HG03175 (cell line): ENCODE results near the gene GPR137.

Source experiments
- ATAC-seq: cut with Tn5 transposase; IDR thresholded peaks from one replicate; pipeline ENCODE4 v1.9.1; 2021; ENCODE audit warnings: mild to moderate bottlenecking, moderate library complexity; ENCODE audit not compliant: unreplicated experiment

GPR137 gene

DNA sequence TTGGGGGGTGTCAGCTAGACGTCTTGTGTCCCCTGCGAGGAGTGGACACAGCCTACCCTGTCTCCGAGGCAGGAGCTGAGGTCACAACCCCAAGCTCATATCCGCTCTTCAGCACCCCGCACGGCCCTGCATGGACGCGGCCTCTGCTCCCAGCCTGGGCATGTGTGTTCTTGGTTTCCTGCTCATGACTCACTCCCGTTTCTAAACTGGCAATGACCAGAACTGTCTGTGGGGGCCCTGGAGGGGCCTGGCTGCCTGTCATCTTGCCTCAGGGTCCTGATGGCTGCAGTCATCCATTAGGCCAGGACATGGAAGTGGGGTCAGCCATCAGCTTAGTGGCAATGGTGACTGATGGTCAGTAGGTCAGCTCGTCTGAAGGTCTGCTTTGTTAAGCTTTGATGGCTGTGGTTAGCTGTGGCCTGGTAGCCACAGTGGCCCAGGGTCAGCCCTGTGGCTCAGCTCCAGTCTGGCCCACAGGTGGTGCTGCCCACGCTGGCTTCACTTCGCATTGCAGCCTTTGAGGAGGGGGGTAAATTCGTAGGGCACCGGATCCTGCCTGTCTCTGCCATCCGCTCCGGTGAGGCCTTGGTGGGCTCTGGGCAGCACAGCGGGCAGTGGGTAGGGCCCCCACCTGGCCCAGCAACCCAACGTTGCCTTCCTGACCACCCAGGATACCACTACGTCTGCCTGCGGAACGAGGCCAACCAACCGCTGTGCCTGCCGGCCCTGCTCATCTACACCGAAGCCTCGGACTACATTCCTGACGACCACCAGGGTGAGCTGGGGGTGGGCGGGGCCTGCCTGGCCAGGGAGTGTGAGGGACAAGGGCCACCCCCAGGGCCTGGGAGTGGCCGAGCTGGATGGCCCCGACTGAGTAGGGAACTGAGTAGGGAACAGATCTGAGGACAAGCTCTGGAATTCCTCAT is 22.4 kb upstream of the GPR137 start:
- no peak for ATAC-seq

DNA sequence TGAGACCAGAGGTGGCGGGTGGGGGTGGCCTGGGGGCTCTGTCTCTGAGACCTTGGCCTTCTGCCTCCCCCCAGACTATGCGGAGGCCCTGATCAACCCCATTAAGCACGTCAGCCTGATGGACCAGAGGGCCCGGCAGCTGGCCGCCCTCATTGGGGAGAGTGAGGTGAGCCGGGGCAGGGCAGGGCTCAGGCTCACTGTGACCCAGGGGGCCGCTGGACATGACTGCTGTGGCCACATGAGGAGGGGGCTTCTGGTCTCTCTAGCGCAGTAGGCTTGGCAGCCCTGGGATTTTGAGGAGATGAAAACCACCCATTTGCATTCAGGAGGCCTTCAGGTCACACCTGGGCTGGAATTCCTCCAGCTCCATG is 21.7 kb upstream of the GPR137 start:
- no peak for ATAC-seq

DNA sequence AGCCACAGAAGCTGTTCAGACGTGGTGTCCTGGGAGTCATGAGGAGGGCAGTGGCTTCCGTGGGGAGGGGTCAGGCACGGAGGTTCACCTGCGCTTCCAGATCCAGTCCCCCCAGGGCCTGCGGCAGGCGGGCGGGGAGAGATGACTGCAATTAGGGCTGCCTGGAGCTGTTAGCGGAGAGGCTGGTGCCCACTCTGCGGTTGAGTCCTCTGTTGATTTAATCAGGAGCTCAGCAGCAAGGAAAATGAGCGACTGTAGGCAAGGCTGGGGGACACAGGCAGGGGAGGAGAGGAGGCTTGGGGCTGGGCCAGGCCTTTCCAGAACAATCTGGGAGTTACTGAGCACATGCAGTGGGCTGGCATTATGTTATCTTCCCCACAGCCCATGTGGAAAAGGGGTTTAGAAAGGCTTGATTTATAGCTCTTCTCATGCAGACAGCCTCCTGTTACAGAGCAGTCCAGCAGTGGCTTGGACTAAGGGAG is 21.2 kb upstream of the GPR137 start:
- no peak for ATAC-seq

DNA sequence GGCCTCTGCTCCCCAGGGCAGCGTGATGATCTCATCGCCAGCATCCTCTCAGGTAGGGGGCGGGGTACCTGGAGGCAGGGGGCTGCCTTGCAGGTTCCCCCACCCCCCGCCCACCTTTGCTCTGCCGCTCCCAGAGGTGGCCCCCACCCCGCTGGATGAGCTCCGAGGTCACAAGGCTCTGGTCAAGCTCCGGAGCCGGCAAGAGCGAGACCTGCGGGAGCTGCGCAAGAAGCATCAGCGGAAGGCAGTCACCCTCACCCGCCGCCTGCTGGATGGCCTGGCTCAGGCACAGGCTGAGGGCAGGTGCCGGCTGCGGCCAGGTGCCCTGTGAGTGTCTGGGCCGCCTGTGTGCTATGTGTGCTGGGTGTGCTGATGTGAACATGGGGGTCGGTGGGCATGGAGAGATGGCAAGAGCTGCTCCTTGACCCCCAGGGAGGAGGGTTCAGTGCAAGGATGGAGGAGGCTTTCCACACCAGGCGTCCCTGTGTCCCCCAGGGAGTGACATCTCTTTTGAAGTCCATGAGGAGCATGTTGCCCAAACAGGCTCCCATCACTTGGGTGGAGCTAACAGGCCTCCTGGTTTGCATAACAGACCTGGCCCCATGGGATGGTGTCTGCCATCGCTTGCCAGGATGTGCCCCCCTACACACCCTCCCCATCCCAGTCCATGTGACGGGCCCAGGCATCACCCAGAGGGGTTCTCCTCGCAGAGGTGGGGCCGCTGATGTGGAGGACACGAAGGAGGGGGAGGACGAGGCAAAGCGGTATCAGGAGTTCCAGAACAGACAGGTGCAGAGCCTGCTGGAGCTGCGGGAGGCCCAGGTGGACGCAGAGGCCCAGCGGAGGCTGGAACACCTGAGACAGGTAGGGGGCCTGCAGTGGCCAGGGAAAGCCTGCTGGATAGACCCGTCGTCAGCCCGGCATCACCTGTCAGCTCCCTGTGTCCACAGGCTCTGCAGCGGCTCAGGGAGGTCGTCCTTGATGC is 20.2 kb upstream of the GPR137 start:
- ATAC-seq = no peak

DNA sequence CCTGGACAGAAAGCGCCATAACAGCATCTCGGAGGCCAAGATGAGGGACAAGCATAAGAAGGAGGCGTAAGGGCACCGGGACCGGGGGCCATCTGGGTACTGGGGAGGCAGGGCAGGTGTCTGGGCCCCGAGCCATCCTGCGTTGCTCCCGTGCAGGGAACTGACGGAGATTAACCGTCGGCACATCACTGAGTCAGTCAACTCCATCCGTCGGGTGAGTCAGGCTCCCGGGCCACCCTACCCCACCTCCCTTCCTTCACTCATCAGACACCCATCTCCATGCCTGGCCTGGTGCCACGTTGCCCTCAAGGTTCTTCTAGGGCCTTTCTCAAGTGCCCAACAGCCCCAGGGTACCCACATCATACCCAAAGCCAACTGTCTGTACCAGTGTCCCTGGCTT is 19.3 kb upstream of the GPR137 start:
- ATAC-seq = no peak

DNA sequence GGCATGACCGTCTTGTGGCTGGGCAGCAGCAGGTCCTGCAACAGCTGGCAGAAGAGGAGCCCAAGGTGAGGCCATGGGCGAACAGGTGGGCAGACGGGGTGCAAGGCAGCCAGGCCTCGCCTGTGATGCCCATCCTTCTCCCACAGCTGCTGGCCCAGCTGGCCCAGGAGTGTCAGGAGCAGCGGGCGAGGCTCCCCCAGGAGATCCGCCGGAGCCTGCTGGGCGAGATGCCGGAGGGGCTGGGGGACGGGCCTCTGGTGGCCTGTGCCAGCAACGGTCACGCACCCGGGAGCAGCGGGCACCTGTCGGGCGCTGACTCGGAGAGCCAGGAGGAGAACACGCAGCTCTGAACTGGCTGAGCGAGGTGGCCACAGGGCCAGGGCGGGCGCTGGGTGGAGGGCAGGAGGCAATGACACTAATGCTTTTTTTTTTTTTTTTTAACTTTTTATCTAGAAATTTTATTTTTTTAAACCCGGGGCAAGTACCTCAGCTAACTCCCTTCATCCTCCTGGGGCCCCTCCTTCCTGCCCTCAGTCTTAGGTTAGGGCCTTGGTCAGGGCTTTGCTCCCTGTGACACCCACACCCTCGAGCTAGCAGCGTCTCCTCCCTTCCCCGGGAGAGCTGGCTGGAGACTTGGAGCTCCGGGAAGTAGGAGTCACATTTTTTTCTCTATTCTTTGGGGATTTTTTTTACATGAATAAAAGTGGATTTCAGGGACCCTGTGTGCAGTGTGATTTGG is 18.3 kb upstream of the GPR137 start:
- ATAC-seq = no peak

DNA sequence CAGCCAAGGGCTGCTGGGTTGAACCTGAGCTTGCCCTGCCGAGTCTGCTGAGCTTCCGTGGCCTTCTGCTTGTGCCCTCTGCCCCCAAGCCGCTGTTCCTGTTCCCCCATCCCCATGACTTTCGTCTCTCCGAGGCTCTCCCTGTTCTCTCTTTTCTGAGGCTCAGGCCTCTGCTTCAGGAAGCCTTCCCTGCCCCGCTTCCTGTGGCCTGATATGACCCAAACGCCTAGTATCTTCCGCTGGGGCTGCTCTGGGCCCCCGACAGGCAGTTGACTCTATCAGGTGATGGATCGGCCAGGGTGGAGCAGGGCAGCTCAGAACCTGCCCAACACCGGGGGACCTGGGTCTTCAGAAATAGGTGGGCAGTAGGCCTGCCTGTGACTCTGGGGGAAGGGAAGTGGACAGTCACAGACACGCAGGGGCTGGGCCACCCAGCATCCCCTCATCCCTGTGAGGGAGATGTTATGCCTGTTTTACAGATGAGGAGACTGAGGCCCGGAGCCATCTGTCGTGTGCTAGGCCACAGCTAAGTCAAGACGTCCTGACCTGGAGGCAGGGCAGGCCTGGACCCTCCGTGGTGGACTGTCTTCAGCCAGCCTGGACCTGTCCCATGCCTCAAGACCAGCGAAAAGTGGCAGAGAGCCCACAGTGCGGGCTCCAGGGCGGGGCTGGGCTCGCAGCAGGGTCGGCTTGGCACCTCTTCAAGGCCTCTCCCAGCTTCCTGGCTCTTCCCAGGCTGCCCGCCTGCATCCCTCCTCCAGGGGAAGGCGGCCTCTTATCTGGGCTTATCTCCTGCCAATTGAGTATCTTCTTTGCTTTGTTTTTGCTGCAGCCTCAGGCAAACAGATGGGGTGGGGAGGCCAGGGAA is 17.4 kb upstream of the GPR137 start:
- no peak for ATAC-seq

DNA sequence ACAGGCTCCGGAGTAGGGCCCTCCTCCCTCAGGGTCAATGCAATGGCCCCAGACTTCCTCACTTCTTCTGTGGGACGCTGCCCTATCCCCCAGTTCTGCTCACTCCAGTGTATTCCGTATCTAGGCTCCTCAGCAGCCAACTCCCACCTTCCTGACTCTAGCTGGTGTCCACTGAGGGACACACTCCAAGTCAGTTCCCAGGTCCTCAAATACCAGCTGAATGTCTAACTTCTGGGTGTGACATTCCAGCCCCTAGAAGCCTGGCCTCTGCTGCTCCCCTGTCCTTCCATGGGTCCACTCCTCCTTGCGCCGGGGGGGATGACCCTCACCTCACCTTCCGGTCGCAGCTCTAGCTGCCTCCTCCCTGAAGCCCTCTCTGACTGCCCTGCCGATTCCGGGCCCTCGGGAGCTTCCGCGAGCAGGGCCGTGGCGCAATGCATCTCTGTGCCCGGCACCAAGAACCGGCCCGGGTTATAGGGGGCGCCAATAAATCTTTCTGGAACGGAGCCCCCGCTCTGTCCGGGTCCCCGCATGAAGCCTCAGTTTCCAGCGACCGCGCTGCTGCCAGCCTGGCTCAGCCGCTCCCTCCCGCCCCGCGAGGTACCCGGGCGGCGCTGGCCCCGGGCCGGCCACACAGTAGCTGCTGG is 16.6 kb upstream of the GPR137 start:
- ATAC-seq = peak; percentile 4

DNA sequence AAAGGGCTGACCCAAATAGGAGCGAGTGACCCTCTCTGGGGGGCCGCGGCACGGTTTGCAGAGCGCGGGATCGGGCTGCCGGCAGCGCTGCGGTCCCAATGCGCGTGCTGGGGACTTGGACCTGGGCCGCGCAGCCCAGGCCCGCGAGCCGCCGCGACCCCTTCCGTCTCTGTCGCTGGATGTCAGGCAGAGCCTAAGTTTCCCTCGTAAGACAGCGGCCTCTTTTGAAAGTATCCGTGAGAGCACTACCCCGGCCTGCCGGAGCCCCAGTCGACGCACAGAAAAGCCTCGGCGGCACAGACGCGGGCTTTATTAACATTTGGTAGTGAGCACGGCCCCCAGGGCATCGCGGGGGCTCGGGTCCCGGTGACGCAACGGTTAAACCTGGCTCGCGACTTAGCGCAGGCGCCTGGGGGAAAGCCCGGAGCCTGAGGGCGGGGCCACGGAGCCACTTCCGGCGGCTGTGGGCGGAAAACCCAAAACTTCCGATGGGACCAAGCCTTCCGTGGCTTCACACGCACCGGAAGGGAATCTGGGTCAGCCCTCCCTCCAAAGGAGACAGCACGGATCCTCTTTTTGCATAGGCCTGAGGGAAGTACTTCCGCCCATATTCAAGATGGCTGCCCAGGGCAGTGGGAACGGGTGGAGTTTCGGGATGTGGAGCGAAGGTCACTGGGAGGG is 16.0 kb upstream of the GPR137 start:
- ATAC-seq = peak; percentile 63

DNA sequence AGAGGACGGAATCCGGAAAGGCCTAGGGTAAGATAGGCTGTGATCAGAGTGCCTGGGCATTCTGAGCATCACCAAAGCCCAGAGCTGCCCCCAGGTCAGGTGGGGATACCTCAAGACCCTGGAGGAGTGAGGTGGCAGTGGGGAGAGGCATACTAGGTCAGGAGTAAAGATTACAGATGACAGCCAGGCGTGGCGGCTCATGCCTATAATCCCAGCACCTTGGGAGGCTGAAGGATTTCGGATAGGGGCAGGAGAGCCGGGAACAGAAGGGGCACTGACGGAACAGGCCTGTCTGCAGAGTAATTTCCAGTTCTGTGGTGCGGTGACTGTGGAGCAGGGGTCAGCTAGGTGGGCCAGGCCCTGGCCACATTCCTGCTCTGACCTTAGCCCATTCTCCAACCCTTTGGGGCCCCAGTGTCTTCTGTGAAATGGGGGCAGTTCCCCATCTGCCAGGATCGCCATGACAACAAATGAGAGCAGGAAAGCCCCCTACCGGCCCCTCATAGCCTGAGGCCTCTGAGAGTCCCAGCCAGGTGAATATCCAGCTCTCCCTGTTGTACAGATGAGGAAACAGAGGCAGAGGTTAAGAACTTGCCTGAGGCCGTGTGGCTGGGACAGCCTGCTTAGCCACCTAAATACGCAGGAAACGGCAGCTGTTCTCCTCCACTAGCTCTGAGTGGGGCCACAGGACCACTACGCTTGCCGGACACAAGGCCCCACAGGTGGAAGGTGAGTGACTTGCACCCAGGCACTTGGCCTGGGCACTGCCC is 10.4 kb upstream of the GPR137 start:
- no peak for ATAC-seq

DNA sequence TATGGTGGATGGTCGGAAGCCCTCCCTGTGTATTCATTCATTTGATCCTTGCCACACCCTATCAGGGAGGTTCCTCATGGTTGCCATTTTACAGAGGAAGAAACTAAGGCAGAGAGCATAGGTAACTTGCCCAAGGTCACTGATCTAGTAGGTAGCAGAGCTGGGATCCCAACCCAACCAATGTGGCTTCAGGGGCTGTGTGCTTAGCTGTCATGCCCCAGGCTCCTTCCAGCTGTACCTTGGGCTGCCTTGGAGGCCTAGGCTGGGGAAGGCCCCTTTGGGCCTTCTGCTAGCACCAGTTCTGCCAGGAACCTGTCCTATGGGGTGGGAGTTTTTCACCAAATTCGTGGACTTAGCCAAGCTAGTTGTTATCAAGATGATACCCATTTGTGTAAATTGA is 9.8 kb upstream of the GPR137 start:
- no peak for ATAC-seq

DNA sequence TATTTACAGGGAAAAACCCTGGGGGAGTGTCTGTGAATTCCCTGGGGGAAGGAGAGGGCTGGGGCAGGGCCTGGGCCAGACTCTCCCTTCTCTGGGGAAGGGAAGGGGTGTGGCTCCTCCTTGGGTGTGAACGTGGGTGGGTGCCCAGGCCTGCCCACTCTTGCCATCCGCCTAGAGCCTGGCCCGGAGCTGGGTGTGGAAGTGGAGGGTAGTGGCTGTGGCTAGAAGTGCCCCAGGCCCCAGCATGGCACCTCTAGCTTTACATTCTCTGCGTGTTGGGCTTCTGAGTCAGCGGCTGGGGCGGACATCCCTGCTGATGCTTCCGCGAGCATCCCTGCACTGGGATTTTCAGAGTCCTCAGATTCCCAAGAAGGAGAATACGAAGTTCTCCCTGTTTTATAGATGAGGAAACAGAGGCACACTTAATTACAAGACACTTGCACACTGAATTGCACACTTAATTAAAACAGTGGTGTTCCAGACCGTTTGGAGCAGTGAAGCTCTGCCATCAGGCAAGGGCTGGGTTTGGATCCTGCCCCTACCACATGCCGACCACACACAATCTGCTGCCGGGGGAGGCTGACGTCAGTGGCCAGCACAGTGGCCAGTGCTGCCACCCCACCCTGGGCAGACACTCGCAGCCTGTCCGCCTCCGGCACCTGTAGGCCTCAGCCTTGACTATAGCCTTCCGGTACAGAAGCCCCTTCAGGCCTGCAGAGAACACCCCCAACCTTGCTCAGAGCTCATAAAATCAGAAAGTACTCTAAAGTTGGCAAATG is 8.8 kb upstream of the GPR137 start:
- ATAC-seq = no peak

DNA sequence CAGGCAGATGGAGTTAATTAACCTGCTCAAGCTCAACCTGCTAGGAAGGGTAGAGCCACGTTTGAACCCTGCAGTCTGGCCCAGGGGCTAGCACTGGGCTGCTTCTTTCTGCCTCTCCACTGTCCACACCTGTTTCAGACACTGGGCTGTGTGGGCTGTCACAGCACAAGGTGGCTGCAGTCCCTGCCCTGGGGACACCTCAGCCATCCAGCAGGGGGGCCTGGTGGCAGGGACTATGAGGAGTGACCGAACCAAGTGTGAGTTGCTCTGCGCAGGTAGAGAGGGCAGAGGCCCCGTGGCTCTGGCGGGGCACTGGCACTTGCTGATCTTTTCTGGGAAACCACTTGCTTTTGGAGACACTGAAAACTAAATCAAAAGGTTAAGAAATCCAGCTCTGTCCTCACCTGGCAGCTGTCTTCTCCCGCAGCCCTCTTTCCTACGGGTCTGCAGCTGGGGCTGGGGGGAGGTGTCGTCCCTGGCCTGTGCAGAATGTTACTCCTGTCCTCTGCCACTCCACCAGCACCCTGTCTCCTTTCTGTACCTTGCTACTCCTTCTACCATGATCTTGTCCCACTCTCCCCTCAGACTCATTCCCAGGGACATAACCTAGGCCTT is 7.0 kb upstream of the GPR137 start:
- no peak for ATAC-seq

DNA sequence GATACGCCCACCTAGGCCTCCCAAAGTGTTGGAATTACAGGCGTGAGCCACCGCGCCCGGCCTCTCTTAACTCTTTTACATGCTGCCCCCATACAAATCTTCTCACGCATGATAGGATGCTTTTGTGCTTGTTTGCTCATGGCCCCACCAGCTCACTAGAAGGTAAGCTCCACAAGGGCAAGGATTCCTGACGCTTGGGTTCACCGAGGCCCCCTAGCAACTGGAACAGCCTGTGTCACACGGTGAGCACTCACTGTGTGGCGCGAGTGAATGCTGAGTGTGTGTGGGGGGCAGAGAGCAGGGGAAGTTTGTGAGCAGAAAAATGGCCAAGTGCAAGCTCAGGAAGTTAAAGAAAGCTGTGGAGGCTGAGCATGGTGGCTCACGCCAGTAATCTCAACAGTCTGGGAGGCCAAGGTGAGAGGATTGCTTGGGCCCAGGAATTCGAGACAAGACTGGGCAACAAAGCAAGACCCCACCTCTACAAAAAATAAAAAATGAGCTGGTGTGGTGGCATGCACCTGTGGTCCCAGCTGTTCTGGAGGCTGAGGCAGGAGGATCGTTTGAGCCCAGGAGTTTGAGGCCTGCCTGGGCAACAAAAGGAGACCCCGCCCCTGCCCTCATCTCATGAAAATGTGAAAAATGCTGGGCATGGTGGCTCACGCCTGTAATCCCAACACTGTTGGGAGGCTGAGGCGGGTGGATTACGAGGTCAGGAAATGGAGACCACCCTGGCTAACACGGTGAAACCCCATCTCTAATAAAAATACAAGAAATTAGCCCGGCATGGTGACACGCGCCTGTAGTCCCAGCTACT is 3.5 kb upstream of the GPR137 start:
- no peak for ATAC-seq

DNA sequence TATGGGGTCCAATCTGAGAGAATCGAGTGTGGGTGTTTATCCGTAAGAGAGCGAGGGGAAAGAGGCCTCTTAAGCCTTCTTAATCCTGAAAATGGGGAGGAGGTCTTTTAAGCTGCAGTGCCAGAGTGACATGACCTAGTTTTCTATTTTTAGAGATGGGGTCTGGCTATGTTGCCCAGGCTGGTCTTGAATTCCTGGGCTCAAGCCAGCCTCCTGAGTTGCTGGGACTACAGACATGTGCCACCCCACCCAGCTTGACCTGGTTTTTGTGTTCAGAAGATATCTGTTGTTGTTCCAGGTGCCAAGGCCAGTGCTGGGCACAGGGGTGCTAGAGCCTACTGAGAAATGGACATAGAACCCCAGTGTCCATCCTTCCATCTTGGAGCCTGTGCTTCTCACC is 2.6 kb upstream of the GPR137 start:
- ATAC-seq = no peak
